GM12878 (cell line): ENCODE measurements around the gene DHRS1. TPM values are rescaled to one million over a fixed set of nuclear protein-coding genes. Genes with fewer than 3 reads are reported as not detected.
A peak's percentile ranks its signal among the peaks of the same experiment; 100 is the strongest.

Source experiments
- BCL3 ChIP-seq: IDR thresholded peaks from 2 replicates; pipeline ENCODE4 v1.6.1; 2011; ENCODE audit warnings: borderline replicate concordance, low read depth, mild to moderate bottlenecking, moderate library complexity, low read length; ENCODE audit not compliant: insufficient read depth, poor library complexity, severe bottlenecking
- BHLHE40 ChIP-seq, 2 experiments: fragments of 450-650 bp in 1 of 2; IDR thresholded peaks; 2 replicates each; pipeline ENCODE4 v1.6.1; 2011 to 2017; ENCODE audit warnings: low read depth in 2 of 2, borderline replicate concordance in 1 of 2, improper control_type of control experiment in 1 of 2, low read length in 1 of 2, mild to moderate bottlenecking in 1 of 2
- BMI1 ChIP-seq: fragments of 450-650 bp; IDR thresholded peaks from 2 replicates; pipeline ENCODE4 v1.6.1; 2016; ENCODE audit warnings: mild to moderate bottlenecking, moderate library complexity, borderline replicate concordance
- E2F8 ChIP-seq: fragments of 450-650 bp; IDR thresholded peaks from 2 replicates; pipeline ENCODE4 v1.6.1; 2018; ENCODE audit warnings: mild to moderate bottlenecking, low read depth, moderate library complexity; ENCODE audit not compliant: partially characterized antibody
- EP300 ChIP-seq, 2 experiments: fragments of 150-350 bp in 1 of 2; IDR thresholded peaks; 2 replicates each; pipeline ENCODE4 v1.6.1; 2011 to 2012; ENCODE audit warnings: low read depth in 2 of 2, low read length in 2 of 2, borderline replicate concordance in 1 of 2, improper control_type of control experiment in 1 of 2, inconsistent platforms in 1 of 2; ENCODE audit not compliant: control insufficient read depth in 1 of 2
- HCFC1 ChIP-seq: fragments of 150-350 bp; IDR thresholded peaks from 2 replicates; pipeline ENCODE4 v1.6.1; 2014; ENCODE audit warnings: low read length
- IRF4 ChIP-seq: IDR thresholded peaks from 2 replicates; pipeline ENCODE4 v1.6.1; 2011; ENCODE audit warnings: low read depth, low read length
- JUNB ChIP-seq: IDR thresholded peaks from 2 replicates; pipeline ENCODE4 v1.6.1; 2016; ENCODE audit warnings: antibody characterized with exemption, mild to moderate bottlenecking
- MTA2 ChIP-seq: fragments of 450-650 bp; IDR thresholded peaks from 2 replicates; pipeline ENCODE4 v1.6.1; 2016; ENCODE audit warnings: low read depth, mild to moderate bottlenecking, moderate library complexity
- NFYB ChIP-seq: IDR thresholded peaks from 2 replicates; pipeline ENCODE4 v1.6.1; 2011; ENCODE audit warnings: low read depth, mild to moderate bottlenecking, low read length, improper control_type of control experiment, moderate library complexity; ENCODE audit not compliant: insufficient read depth
- PAX5 ChIP-seq: IDR thresholded peaks from 2 replicates; pipeline ENCODE4 v1.6.1; 2011; ENCODE audit warnings: low read depth, low read length, borderline replicate concordance
- POU2F2 ChIP-seq: IDR thresholded peaks from 3 replicates; pipeline ENCODE4 v1.6.1; 2011; ENCODE audit warnings: low read depth, mild to moderate bottlenecking, low read length, borderline replicate concordance
- RELA ChIP-seq: fragments of 450-650 bp; IDR thresholded peaks from 2 replicates; pipeline ENCODE4 v1.8.0; 2014; ENCODE audit warnings: borderline replicate concordance; ENCODE audit not compliant: partially characterized antibody
- RELB ChIP-seq: fragments of 450-650 bp; IDR thresholded peaks from 2 replicates; pipeline ENCODE4 v1.6.1; 2017; ENCODE audit warnings: low read depth, mild to moderate bottlenecking, moderate library complexity
- RFX5 ChIP-seq: IDR thresholded peaks from 2 replicates; pipeline ENCODE4 v1.6.1; 2011; ENCODE audit warnings: low read depth, low read length, improper control_type of control experiment
- TAF1 ChIP-seq: IDR thresholded peaks from 2 replicates; pipeline ENCODE4 v1.6.1; 2011; ENCODE audit warnings: mild to moderate bottlenecking, low read depth, low read length, borderline replicate concordance
- ZBED1 ChIP-seq: IDR thresholded peaks from 2 replicates; pipeline ENCODE4 v1.6.1; 2016; ENCODE audit warnings: borderline replicate concordance
- ZBTB4 ChIP-seq: fragments of 450-650 bp; formaldehyde crosslinking; IDR thresholded peaks from 2 replicates; pipeline ENCODE4 v1.4.0; 2022; ENCODE audit warnings: mild to moderate bottlenecking, moderate library complexity
- ZNF207 ChIP-seq: fragments of 450-650 bp; IDR thresholded peaks from 2 replicates; pipeline ENCODE4 v1.6.1; 2014; ENCODE audit warnings: antibody characterized with exemption, mild to moderate bottlenecking, borderline replicate concordance
- ZNF274 ChIP-seq: IDR thresholded peaks from one replicate; pipeline ENCODE4 v1.8.0; 2011; ENCODE audit not compliant: insufficient read length, insufficient read depth
- ZNF384 ChIP-seq: IDR thresholded peaks from 2 replicates; pipeline ENCODE4 v1.6.1; 2012; ENCODE audit warnings: low read depth, mild to moderate bottlenecking, low read length, improper control_type of control experiment, borderline replicate concordance
- polyA plus RNA-seq, 11 experiments: library from polyadenylated mRNA; depleted of rRNA in 4 of 11; unstranded in 6 of 11; stranded (reverse) in 5 of 11; fragments of >200 nt; fragmentation: Nextera tagmentation in 4 of 11; fragmentation: Illumina TruSeq in 1 of 11; extraction: Ambion mirVana in 4 of 11; extraction: Trizol in 1 of 11; gene quantifications; 1 replicate in 1 of 11; 2 replicates in 10 of 11; pipeline versions ENCODE4 v1.2.1 to v1.2.3, GENCODE V29; 2011 to 2016; ENCODE audit warnings: inconsistent platforms in 2 of 11, missing spikeins in 2 of 11, low read depth in 1 of 11
- total RNA-seq, 4 experiments: library from RNA; depleted of rRNA in 3 of 4; stranded (reverse); fragments of >200 nt in 3 of 4; fragmentation: Illumina TruSeq in 1 of 4; extraction: Trizol in 1 of 4; gene quantifications; 2 replicates each; pipeline versions ENCODE4 v1.2.1 to v1.2.3, GENCODE V29; 2013 to 2021

Gene DHRS1
- total and polyA plus RNA-seq, 10 of the 15 experiments (the other 5 are each of a cell fraction or from before 2014, with no cell fraction given) = 12.1 to 45.0 (median 25.7) TPM

GRCh38 chr14:24274101-24274543 is 25.5 kb downstream of the DHRS1 start (continued):
- TF ChIP-seq BCL3 = peak; percentile 27
- TF ChIP-seq BMI1 = no peak
- no peak for TF ChIP-seq RELA
- TF ChIP-seq ZNF384 = peak; percentile 50; the same call in 1 of the 2 replicates
- TF ChIP-seq IRF4 = peak; percentile 96
- TF ChIP-seq RFX5 = no peak
- TF ChIP-seq EP300 (IDR thresholded peaks at IDR 0.05; ENCODE audit: borderline replicate concordance in 1 of 2, control insufficient read depth in 1 of 2, low read depth in 2 of 2, low read length in 2 of 2) = peak in 1 of 2 experiments; percentile 91; a peak in 2 of 4 replicates
- peak; percentile 96 for TF ChIP-seq JUNB
- peak; percentile 68; the same call in 1 of the 2 replicates for TF ChIP-seq ZBED1
- peak; percentile 92 for TF ChIP-seq MTA2
- peak; percentile 87 for TF ChIP-seq RELB
- TF ChIP-seq PAX5 = peak; percentile 63; the same call in 1 of the 2 replicates
- TF ChIP-seq TAF1 = no peak
- TF ChIP-seq ZNF207 = peak; percentile 40; the same call in 1 of the 2 replicates
- no peak for TF ChIP-seq ZBTB4 (CRISPR knock-in tag)
- no peak for TF ChIP-seq E2F8
- TF ChIP-seq NFYB = no peak
- peak; percentile 52 to 56; a peak in 2 of 4 replicates for TF ChIP-seq BHLHE40 (IDR thresholded peaks at IDR 0.05; ENCODE audit: borderline replicate concordance in 1 of 2, low read depth in 2 of 2, low read length in 1 of 2)
- no peak for TF ChIP-seq POU2F2
- TF ChIP-seq ZNF274 = no peak
- no peak for TF ChIP-seq HCFC1
